ENCODE measurements around the gene FAM13A.
"Not testable (repeated sequence)": the region's sequence is repeated elsewhere in the genome, so short reads cannot be mapped to it uniquely, and the experiment has no call there.

FAM13A gene

DNA sequence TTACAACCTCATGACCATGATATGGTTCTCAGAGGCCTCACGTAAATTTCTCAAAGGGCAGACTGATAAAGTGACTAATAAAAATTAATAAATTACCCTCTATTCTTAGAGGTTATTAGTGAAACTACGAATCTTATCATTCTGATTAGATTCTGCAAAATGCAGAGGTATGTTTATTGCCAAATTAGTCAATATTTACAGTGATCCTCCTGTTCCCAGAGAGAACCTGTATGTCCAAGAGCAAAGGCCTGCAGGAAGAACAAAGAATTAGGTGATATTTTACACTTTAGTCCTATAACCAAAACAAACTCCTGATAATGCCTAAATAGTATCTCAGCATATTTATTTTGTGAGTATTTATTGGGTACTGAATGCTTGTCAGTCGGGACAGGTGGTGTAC is 58.1 kb downstream of the FAM13A start:
- TF ChIP-seq ZFX (IDR thresholded peaks at IDR 0.05; ENCODE audit: borderline replicate concordance): no peak
- TF ChIP-seq, protein P1, sequence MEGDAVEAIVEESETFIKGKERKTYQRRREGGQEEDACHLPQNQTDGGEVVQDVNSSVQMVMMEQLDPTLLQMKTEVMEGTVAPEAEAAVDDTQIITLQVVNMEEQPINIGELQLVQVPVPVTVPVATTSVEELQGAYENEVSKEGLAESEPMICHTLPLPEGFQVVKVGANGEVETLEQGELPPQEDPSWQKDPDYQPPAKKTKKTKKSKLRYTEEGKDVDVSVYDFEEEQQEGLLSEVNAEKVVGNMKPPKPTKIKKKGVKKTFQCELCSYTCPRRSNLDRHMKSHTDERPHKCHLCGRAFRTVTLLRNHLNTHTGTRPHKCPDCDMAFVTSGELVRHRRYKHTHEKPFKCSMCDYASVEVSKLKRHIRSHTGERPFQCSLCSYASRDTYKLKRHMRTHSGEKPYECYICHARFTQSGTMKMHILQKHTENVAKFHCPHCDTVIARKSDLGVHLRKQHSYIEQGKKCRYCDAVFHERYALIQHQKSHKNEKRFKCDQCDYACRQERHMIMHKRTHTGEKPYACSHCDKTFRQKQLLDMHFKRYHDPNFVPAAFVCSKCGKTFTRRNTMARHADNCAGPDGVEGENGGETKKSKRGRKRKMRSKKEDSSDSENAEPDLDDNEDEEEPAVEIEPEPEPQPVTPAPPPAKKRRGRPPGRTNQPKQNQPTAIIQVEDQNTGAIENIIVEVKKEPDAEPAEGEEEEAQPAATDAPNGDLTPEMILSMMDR (IDR thresholded peaks at IDR 0.05): no peak
- no peak overlapping the region for H3K27ac ChIP-seq

DNA sequence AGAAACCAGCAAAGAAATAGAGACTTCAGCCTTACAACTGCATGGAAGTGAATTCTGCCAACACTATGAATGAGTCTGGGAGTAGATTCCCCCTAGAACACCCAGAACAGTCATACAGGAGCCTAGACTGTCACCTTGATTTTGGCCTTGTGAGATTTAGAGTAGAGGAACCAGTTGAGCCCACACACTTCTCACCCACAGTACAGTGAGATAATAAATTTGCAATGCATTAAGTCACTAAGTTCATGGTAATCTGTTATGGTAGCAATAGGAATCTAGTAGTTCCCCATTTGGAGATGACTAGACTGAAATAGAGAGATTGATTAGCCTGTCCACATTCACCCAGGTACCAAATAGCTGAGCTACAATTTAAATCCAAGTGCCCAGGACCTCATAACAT is 59.0 kb downstream of the FAM13A start:
- no peak for TF ChIP-seq ZFX (IDR thresholded peaks at IDR 0.05; ENCODE audit: borderline replicate concordance)
- TF ChIP-seq, protein P1 (IDR thresholded peaks at IDR 0.05): no peak
- no peak overlapping the region for H3K27ac ChIP-seq

DNA sequence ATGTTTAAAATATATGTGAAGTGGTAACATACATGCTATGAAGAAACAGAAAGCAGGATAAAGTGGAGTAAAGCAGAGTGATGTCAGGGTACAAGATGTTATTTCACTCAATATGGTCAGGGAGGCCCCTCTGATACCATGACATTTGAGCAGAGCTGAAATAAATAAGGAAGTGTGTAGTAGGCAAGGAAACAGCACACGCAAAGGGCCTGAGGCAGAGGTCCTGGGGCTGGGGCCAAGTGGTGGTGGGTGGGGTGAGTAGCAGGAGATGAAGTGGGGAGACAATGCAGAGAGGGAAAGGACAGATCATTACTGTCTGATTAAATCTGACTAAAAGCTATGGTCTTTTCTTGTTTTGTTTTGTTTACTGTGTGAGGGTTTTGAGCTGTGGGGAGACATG is 61.1 kb downstream of the FAM13A start:
- TF ChIP-seq, protein P1 (IDR thresholded peaks at IDR 0.05): no peak
- no peak for TF ChIP-seq ZFX (IDR thresholded peaks at IDR 0.05; ENCODE audit: borderline replicate concordance)

DNA sequence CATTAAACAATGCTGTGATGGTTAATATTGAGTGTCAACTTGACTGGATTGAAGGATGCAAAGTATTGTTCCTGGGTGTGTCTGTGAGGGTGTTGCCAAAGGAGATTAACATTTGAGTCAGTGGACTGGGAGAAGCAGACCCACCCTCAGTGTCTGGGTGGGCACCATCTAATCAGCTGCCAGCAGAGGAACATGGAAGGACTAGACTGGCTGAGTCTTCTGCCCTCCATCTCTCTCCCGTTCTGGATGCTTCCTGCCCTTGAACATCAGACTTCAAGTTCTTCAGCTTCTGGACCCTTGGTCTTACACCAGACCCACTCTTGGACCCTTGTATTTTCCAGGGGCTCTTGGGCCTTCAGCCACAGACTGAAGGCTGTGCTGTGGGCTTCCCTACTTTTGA is 61.7 kb downstream of the FAM13A start:
- H3K27ac ChIP-seq: not testable (repeated sequence)

More for the DNA sequence above, 61.1 kb downstream of the FAM13A start:
- no peak overlapping the region for H3K27ac ChIP-seq

DNA sequence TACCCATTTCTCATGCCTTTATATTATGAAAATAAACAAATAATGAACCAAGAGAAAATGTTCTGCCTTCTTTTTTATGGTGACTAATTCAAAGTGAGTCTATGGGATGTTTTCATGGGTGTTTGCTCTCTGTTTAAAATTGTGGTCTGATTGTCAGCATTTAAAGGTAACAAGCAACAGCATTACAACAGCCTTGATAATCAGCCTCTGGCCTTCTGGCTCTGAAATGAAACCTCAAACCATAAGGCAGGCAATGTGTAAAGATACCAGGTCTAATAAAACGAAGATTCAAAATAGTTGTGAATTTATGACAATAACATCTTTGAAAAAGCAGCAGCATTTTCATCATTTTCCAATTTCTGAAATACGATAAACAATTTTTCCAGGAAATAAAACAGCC is 63.7 kb downstream of the FAM13A start:
- TF ChIP-seq, protein P1 (IDR thresholded peaks at IDR 0.05): no peak
- TF ChIP-seq ZFX (IDR thresholded peaks at IDR 0.05; ENCODE audit: borderline replicate concordance): no peak
- H3K27ac ChIP-seq: no peak overlapping the region

DNA sequence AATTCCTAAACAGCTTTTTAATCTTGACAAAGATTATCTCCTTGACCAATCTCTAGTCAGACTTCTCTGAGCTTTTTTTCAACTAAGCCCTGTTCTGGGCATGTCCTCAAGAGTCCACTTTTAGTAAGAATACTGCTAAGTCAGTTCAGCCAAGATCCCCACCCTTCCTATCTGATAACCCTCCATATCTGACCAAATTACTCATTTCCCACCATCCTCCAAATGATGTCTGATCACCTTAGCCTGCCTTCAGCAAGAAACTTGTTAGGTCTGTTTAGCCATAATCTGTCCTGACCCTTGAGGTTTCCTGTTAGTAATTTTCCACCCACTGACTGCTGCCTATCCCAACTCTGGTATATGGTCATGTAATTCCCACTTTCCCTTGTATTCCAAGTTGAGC is 65.2 kb downstream of the FAM13A start:
- TF ChIP-seq, protein P1 (IDR thresholded peaks at IDR 0.05): no peak
- no peak for TF ChIP-seq ZFX (IDR thresholded peaks at IDR 0.05; ENCODE audit: borderline replicate concordance)
- H3K27ac ChIP-seq: no peak overlapping the region

DNA sequence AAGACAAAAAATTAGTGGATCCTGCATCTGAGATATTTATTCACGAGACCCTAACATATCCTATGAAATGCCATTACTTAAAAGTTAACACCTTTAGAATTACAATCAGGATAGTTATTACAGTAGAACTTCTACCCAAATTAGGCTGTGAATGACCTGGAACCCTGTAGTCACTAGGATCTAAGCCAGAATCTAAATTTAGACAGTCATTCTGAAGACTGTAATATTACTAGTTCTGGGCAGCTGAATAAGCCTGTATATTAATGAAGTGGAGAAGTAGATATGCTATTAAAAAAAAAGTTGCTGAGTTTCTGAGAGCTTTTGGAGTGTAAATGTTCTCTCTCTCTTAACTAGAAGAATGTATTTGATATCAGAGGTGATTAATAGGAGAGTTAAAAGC is 67.0 kb downstream of the FAM13A start:
- no peak for TF ChIP-seq ZFX (IDR thresholded peaks at IDR 0.05; ENCODE audit: borderline replicate concordance)
- TF ChIP-seq, protein P1 (IDR thresholded peaks at IDR 0.05): no peak
- no peak overlapping the region for H3K27ac ChIP-seq

DNA sequence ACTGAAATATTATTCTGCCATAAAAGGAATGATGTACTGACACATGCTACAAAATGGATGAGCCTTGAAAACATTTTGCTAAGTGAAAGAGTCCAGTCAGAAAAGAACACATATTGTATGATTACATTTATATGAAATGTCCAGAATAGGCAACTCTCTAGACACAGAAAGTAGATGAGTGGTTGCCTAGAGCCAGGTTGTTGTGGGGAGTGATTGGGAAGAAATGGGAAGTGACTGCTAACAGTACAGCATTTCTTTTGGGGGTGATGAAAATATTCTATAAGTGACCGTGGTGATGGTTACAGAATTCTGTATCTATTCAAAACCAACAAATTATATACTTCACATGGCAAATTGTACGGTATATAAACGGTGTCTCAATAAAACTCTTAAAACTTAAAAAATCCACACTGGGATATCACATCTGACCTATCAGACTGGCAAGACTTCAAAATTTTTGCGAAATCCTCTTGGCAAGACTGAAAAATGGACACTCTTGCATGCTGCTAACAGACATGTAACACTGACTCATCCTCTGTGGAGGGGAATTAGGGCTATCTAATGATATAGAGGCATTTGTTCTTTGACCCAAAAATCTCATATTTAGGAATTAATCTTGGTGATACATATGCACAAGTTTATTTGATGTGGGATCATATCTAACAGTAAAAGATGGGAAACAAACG is 71.8 kb downstream of the FAM13A start:
- TF ChIP-seq, protein P1 (IDR thresholded peaks at IDR 0.05): no peak
- TF ChIP-seq ZFX (IDR thresholded peaks at IDR 0.05; ENCODE audit: borderline replicate concordance): no peak
- H3K27ac ChIP-seq: no peak overlapping the region
